H9 (cell line): ENCODE measurements around the gene FAM43A. TPM values are rescaled to one million over a fixed set of nuclear protein-coding genes. Genes with fewer than 3 reads are reported as not detected.

Experiments
- DNase-seq: peaks from one replicate; pipeline ENCODE4 v3.0.0-alpha.2; 2017
- H2AFZ ChIP-seq: one replicate; pipeline ENCODE4 v1.6.1; 2013; ENCODE audit warnings: mild to moderate bottlenecking, low read length, control low read depth, moderate library complexity
- H2AK5ac ChIP-seq: 2 replicates; pipeline ENCODE4 v1.6.1; 2013; ENCODE audit warnings: low read length, control low read depth, mixed read lengths; ENCODE audit not compliant: insufficient read length
- H2BK120ac ChIP-seq: one replicate; pipeline ENCODE4 v1.6.1; 2013; ENCODE audit warnings: low read depth, mild to moderate bottlenecking, low read length, control low read depth, inconsistent platforms; ENCODE audit not compliant: poor library complexity, severe bottlenecking
- H2BK12ac ChIP-seq: 2 replicates; pipeline ENCODE4 v1.6.1; 2013; ENCODE audit warnings: low read length, control low read depth, mixed read lengths, low read depth; ENCODE audit not compliant: insufficient read length
- H2BK15ac ChIP-seq: 2 replicates; pipeline ENCODE4 v1.6.1; 2013; ENCODE audit warnings: low read depth, low read length, control low read depth
- H2BK20ac ChIP-seq: one replicate; pipeline ENCODE4 v1.6.1; 2013; ENCODE audit warnings: low read depth, mild to moderate bottlenecking, low read length, control low read depth, inconsistent platforms; ENCODE audit not compliant: poor library complexity, severe bottlenecking
- H2BK5ac ChIP-seq: 2 replicates; pipeline ENCODE4 v1.6.1; 2013; ENCODE audit warnings: low read length, control low read depth, mixed read lengths; ENCODE audit not compliant: insufficient read length
- H3K14ac ChIP-seq: 2 replicates; pipeline ENCODE4 v1.6.1; 2013; ENCODE audit warnings: low read length, control low read depth; ENCODE audit not compliant: insufficient read depth
- H3K18ac ChIP-seq: 2 replicates; pipeline ENCODE4 v1.6.1; 2013; ENCODE audit warnings: low read depth, mild to moderate bottlenecking, mixed read lengths, low read length, control low read depth; ENCODE audit not compliant: insufficient read length
- H3K23ac ChIP-seq: 2 replicates; pipeline ENCODE4 v1.6.1; 2013; ENCODE audit warnings: low read length, control low read depth, mixed read lengths, low read depth; ENCODE audit not compliant: insufficient read length
- H3K23me2 ChIP-seq: 2 replicates; pipeline ENCODE4 v1.6.1; 2013; ENCODE audit warnings: low read depth, mild to moderate bottlenecking, mixed read lengths, low read length, control low read depth; ENCODE audit not compliant: insufficient read length, poor library complexity, severe bottlenecking
- H3K27ac ChIP-seq: 2 replicates; pipeline ENCODE4 v1.5.1; 2013; ENCODE audit warnings: low read length, control low read depth, mixed read lengths, low read depth; ENCODE audit not compliant: insufficient read length
- H3K27me3 ChIP-seq: 2 replicates; pipeline ENCODE4 v1.6.1; 2013; ENCODE audit warnings: low read length, control low read depth, inconsistent platforms; ENCODE audit not compliant: insufficient read depth
- H3K4ac ChIP-seq: 2 replicates; pipeline ENCODE4 v1.6.1; 2013; ENCODE audit warnings: low read depth, mild to moderate bottlenecking, control low read depth, inconsistent platforms, low read length, moderate library complexity
- H3K4me1 ChIP-seq: 2 replicates; pipeline ENCODE4 v1.6.1; 2013; ENCODE audit warnings: low read length, control low read depth, inconsistent platforms; ENCODE audit not compliant: insufficient read depth
- H3K4me2 ChIP-seq: 2 replicates; pipeline ENCODE4 v1.6.1; 2013; ENCODE audit warnings: low read length, control low read depth, mixed read lengths; ENCODE audit not compliant: insufficient read length, insufficient read depth
- H3K56ac ChIP-seq: 2 replicates; pipeline ENCODE4 v1.6.1; 2013; ENCODE audit warnings: low read depth, mild to moderate bottlenecking, mixed read lengths, low read length, control low read depth; ENCODE audit not compliant: insufficient read length
- H3K79me1 ChIP-seq: 2 replicates; pipeline ENCODE4 v1.6.1; 2013; ENCODE audit warnings: low read depth, mild to moderate bottlenecking, moderate library complexity, low read length, control low read depth, inconsistent platforms; ENCODE audit not compliant: insufficient read depth, poor library complexity, severe bottlenecking
- H3K79me2 ChIP-seq: 2 replicates; pipeline ENCODE4 v1.6.1; 2013; ENCODE audit warnings: low read length, control low read depth, inconsistent platforms; ENCODE audit not compliant: insufficient read depth
- H3K9ac ChIP-seq: 2 replicates; pipeline ENCODE4 v1.6.1; 2013; ENCODE audit warnings: low read length, control low read depth, mixed read lengths; ENCODE audit not compliant: insufficient read length; ENCODE audit errors: extremely low read depth
- H3K9me3 ChIP-seq: one replicate; pipeline ENCODE4 v1.6.1; 2013; ENCODE audit warnings: low read depth, low read length, inconsistent platforms; ENCODE audit not compliant: control insufficient read depth
- H3T11ph ChIP-seq: one replicate; pipeline ENCODE4 v1.6.1; 2013; ENCODE audit warnings: mild to moderate bottlenecking, low read length, control low read depth, inconsistent platforms
- H4K20me1 ChIP-seq: one replicate; pipeline ENCODE4 v1.6.1; 2013; ENCODE audit not compliant: control insufficient read depth, insufficient read length, insufficient read depth
- H4K5ac ChIP-seq: 2 replicates; pipeline ENCODE4 v1.6.1; 2013; ENCODE audit warnings: low read depth, mild to moderate bottlenecking, mixed read lengths, low read length, control low read depth; ENCODE audit not compliant: insufficient read length
- H4K8ac ChIP-seq: replicated peaks from 2 replicates; pipeline ENCODE4 v1.6.1; 2013; ENCODE audit warnings: low read length, control low read depth, mixed read lengths, low read depth; ENCODE audit not compliant: insufficient read length
- H4K91ac ChIP-seq: 2 replicates; pipeline ENCODE4 v1.6.1; 2013; ENCODE audit warnings: low read depth, mild to moderate bottlenecking, moderate library complexity, mixed read lengths, low read length, control low read depth; ENCODE audit not compliant: insufficient read length
- H3K27ac Mint-ChIP-seq, 3 experiments: 2 replicates in 2 of 3; 3 replicates in 1 of 3; pipeline ENCODE4 v1.8.0; 2020 to 2021; ENCODE audit warnings: mixed read lengths in 3 of 3, mild to moderate bottlenecking in 1 of 3, moderate library complexity in 1 of 3
- H3K27me3 Mint-ChIP-seq: 2 replicates; pipeline ENCODE4 v1.8.0; 2021; ENCODE audit warnings: low read depth, mild to moderate bottlenecking, moderate library complexity, mixed read lengths
- H3K36me3 Mint-ChIP-seq, 3 experiments: 2 replicates in 2 of 3; 3 replicates in 1 of 3; pipeline ENCODE4 v1.8.0; 2020 to 2021; ENCODE audit warnings: low read depth in 3 of 3, mixed read lengths in 3 of 3; ENCODE audit not compliant: insufficient read depth in 1 of 3
- H3K4me1 Mint-ChIP-seq, 2 experiments: 2 replicates each; pipeline ENCODE4 v1.8.0; 2020; ENCODE audit warnings: mixed read lengths in 2 of 2
- H3K4me3 Mint-ChIP-seq, 2 experiments: 2 replicates in 1 of 2; 3 replicates in 1 of 2; pipeline ENCODE4 v1.8.0; 2020 to 2021; ENCODE audit warnings: mild to moderate bottlenecking in 2 of 2, mixed read lengths in 2 of 2, moderate library complexity in 1 of 2
- H3K9me3 Mint-ChIP-seq, 2 experiments: 2 replicates in 1 of 2; 3 replicates in 1 of 2; pipeline ENCODE4 v1.8.0; 2020; ENCODE audit warnings: mild to moderate bottlenecking in 2 of 2, mixed read lengths in 2 of 2, moderate library complexity in 1 of 2
- WGBS: extraction: QIAGEN DNeasy Blood & Tissue Kit; methylation state at CpG from one replicate; pipeline ENCODE4 v1.1.7; 2013; ENCODE audit warnings: missing lambda C conversion rate, low lambda C conversion rate, mixed read lengths; ENCODE audit not compliant: insufficient read length; ENCODE audit errors: extremely low coverage; 5-methylcytosine and 5-hydroxymethylcytosine counted together
- total RNA-seq: library from RNA; stranded (reverse); gene quantifications from 2 replicates; pipeline ENCODE4 v1.2.1, GENCODE V29; 2021
- TF ChIP-seq, protein P1 (sequence below): fragments of 200-600 bp; sonication (generic); conservative IDR thresholded peaks from 3 replicates; pipeline ENCODE4 v1.8.0; 2021; ENCODE audit warnings: antibody characterized with exemption, mild to moderate bottlenecking

FAM43A gene
- total RNA-seq, 1 experiment from 2014 or later, result 2.7 TPM

DNA sequence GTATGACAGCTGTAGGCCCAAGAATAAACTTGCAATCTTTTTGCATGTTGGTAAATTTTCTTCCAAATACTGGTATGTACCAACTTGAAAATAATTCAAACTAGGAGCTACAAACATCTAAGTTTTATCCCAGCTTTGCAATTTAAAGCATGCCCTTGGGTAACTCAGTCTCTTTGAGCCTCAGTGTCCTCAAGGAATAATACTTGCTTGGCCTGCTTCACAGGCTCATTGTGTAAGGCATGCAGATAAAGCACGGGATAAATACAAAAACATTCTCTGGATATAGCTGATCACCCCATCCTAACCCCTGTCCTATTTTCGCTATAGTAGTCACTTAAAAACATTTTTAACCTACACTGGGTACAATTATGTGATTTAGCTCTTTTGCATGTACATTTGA, 42.9 kb upstream of the FAM43A start:
- Mint-ChIP-seq H3K27ac (no peak overlapping the region), H3K9me3 (no peaks in the 10 kb centered on the region), H3K36me3 (peaks cover 44 to 69% (median 59%) of the 10 kb centered on the region in 3 experiments), H3K27me3 (no peaks in the 10 kb centered on the region), H3K4me1 (no peaks in the 10 kb centered on the region; a peak in 1 of 4 replicates), H3K4me3 (no peak overlapping the region)
- Histone ChIP-seq H3K4me2 (no peak overlapping the region), H3T11ph (no peak overlapping the region), H2BK120ac (no peak overlapping the region), H3K4ac (no peak overlapping the region), H2BK12ac (no peak overlapping the region), H3K27me3 (no peaks in the 10 kb centered on the region), H2AK5ac (no peak overlapping the region), H3K18ac (no peak overlapping the region), H3K23ac (no peak overlapping the region), H3K27ac (no peak overlapping the region), H4K91ac (no peak overlapping the region), H3K4me1 (no peaks in the 10 kb centered on the region), H2BK20ac (no peak overlapping the region), H3K9ac (no peak overlapping the region), H4K8ac (no peak overlapping the region), H3K14ac (no peak overlapping the region), H2AFZ (no peak overlapping the region), H4K20me1 (no peaks in the 10 kb centered on the region), H4K5ac (no peak overlapping the region), H3K23me2 (no peaks in the 10 kb centered on the region), H2BK15ac (no peak overlapping the region), H3K79me1 (no peaks in the 10 kb centered on the region), H3K9me3 (no peaks in the 10 kb centered on the region), H2BK5ac (no peak overlapping the region), H3K79me2 (no peaks in the 10 kb centered on the region), H3K56ac (no peak overlapping the region)
- TF ChIP-seq, protein P1, sequence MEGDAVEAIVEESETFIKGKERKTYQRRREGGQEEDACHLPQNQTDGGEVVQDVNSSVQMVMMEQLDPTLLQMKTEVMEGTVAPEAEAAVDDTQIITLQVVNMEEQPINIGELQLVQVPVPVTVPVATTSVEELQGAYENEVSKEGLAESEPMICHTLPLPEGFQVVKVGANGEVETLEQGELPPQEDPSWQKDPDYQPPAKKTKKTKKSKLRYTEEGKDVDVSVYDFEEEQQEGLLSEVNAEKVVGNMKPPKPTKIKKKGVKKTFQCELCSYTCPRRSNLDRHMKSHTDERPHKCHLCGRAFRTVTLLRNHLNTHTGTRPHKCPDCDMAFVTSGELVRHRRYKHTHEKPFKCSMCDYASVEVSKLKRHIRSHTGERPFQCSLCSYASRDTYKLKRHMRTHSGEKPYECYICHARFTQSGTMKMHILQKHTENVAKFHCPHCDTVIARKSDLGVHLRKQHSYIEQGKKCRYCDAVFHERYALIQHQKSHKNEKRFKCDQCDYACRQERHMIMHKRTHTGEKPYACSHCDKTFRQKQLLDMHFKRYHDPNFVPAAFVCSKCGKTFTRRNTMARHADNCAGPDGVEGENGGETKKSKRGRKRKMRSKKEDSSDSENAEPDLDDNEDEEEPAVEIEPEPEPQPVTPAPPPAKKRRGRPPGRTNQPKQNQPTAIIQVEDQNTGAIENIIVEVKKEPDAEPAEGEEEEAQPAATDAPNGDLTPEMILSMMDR, result no peak
- no peak for DNase-seq
- WGBS, result no CpG with 5 or more reads among the region's 2 CpGs
